ENCODE results near the gene AXL. TPM values are rescaled to one million over a fixed set of nuclear protein-coding genes. Genes with fewer than 3 reads are reported as not detected.

AXL gene
- total and polyA plus RNA-seq, 9 of the 15 experiments (the other 6 are each of a cell fraction or from before 2014, with no cell fraction given): 0.80 to 6.6 (median 1.6) TPM

GRCh38 chr19:41263042-41263849 lies 44.2 kb downstream of the AXL start (continued):
- TF ChIP-seq ZBTB7A (IDR thresholded peaks at IDR 0.05; ENCODE audit: borderline replicate concordance, control insufficient read depth, low read depth, low read length): no peak
- TF ChIP-seq PRDM10 (IDR thresholded peaks at IDR 0.05; ENCODE audit: partially characterized antibody): peak; percentile 97
- no peak for TF ChIP-seq HOXB6 (CRISPR knock-in tag; IDR thresholded peaks at IDR 0.05; ENCODE audit: borderline replicate concordance)
- TF ChIP-seq ESRRA (IDR thresholded peaks at IDR 0.05; ENCODE audit: borderline replicate concordance, low read depth): 0 out of 2 replicates have a peak, but pooled peaks have one; percentile 6
- no peak for TF ChIP-seq HOMEZ (CRISPR knock-in tag; IDR thresholded peaks at IDR 0.05)
- TF ChIP-seq STAT5A (IDR thresholded peaks at IDR 0.05; ENCODE audit: borderline replicate concordance, low read length): no peak
- peak in 1 of 2 experiments; percentile 30; a peak in 1 of 4 replicates for TF ChIP-seq HDAC1 (IDR thresholded peaks at IDR 0.05)
- no peak for TF ChIP-seq BRCA1 (IDR thresholded peaks at IDR 0.05)
- no peak for TF ChIP-seq BRCA1 (CRISPR knock-in tag; IDR thresholded peaks at IDR 0.05)
- no peak for TF ChIP-seq ZNF316 (IDR thresholded peaks at IDR 0.05)
- TF ChIP-seq ZNF436 (CRISPR knock-in tag; IDR thresholded peaks at IDR 0.05): no peak
- no peak for TF ChIP-seq ZNF785 (CRISPR knock-in tag; IDR thresholded peaks at IDR 0.05)
- TF ChIP-seq E2F6 (IDR thresholded peaks at IDR 0.05; ENCODE audit: borderline replicate concordance in 1 of 2, extremely low read depth in 1 of 2, insufficient read depth in 1 of 2, insufficient read length in 1 of 2, low read depth in 1 of 2, low read length in 1 of 2, poor library complexity in 1 of 2, severe bottlenecking in 1 of 2): no peak
- TF ChIP-seq FOXP4 (CRISPR knock-in tag; IDR thresholded peaks at IDR 0.05; ENCODE audit: borderline replicate concordance): peak; percentile 87; the same call in 1 of the 2 replicates
- 0 out of 2 replicates have a peak, but pooled peaks have one; percentile 55 for TF ChIP-seq ZNF584 (CRISPR knock-in tag; IDR thresholded peaks at IDR 0.05; ENCODE audit: low read depth)
- TF ChIP-seq ZEB2 (IDR thresholded peaks at IDR 0.05): no peak
- TF ChIP-seq BCOR (IDR thresholded peaks at IDR 0.05): no peak
- peak; percentile 38; the same call in 1 of the 2 replicates for TF ChIP-seq MYC (IDR thresholded peaks at IDR 0.05; ENCODE audit: low read depth, low read length)
- TF ChIP-seq MYC (CRISPR knock-in tag; IDR thresholded peaks at IDR 0.05; ENCODE audit: borderline replicate concordance, low read depth): peak; percentile 57; the same call in 1 of the 2 replicates
- no peak for TF ChIP-seq MAFK (IDR thresholded peaks at IDR 0.05; ENCODE audit: low read length)
